Stomach (tissue), 9 donors: ENCODE data around the gene TNIP3. TPM values are rescaled to one million over a fixed set of nuclear protein-coding genes. Genes with fewer than 3 reads are reported as not detected.
A peak's percentile ranks its signal among the peaks of the same experiment; 100 is the strongest.

Experiments used
- DNase-seq, 2 donors: peaks; one replicate each; pipeline versions ENCODE4 v3.0.0 to v3.0.0-alpha.2; 2013 to 2019
- H3K27ac ChIP-seq, 5 donors: fragments of 200-600 bp in 4 of 5; sonication (generic) in 4 of 5; one replicate each; pipeline ENCODE4 v1.5.1; 2013 to 2019; ENCODE audit warnings: mild to moderate bottlenecking in 1 of 5, moderate library complexity in 1 of 5
- H3K27me3 ChIP-seq, 3 donors: fragments of 200-600 bp; sonication (generic); one replicate each; pipeline ENCODE4 v1.5.1; 2017 to 2019; ENCODE audit warnings: mixed run types in 1 of 3
- H3K36me3 ChIP-seq, 4 donors: fragments of 200-600 bp; sonication (generic); 1 replicate in 3 of 4; 2 replicates in 1 of 4; pipeline ENCODE4 v1.5.1; 2016 to 2019
- H3K4me1 ChIP-seq, 4 donors: fragments of 200-600 bp; sonication (generic); one replicate each; pipeline ENCODE4 v1.5.1; 2016 to 2019
- H3K4me3 ChIP-seq, 4 donors: fragments of 200-600 bp; sonication (generic) in 3 of 4; one replicate each; pipeline ENCODE4 v1.5.1; 2016 to 2019; ENCODE audit warnings: mild to moderate bottlenecking in 1 of 4
- H3K9me3 ChIP-seq, 4 donors: fragments of 200-600 bp; sonication (generic); one replicate each; pipeline ENCODE4 v1.5.1; 2016 to 2019
- CTCF ChIP-seq, 7 experiments: fragments of 450-650 bp in 4 of 7; fragments of 200-600 bp in 3 of 7; sonication (generic) in 3 of 7; IDR thresholded peaks; one replicate each; pipeline ENCODE4 v1.5.1; 2016 to 2019; ENCODE audit warnings: antibody characterized with exemption in 7 of 7, control low read depth in 2 of 7, mild to moderate bottlenecking in 1 of 7
- EP300 ChIP-seq: sonication (generic); formaldehyde crosslinking; IDR thresholded peaks from one replicate; pipeline ENCODE4 v1.6.1; 2017; ENCODE audit warnings: antibody characterized with exemption
- POLR2A ChIP-seq, 4 donors: fragments of 450-650 bp; IDR thresholded peaks; one replicate each; pipeline ENCODE4 v1.6.1; 2016; ENCODE audit warnings: antibody characterized with exemption in 4 of 4, control low read depth in 2 of 4, mild to moderate bottlenecking in 1 of 4, moderate library complexity in 1 of 4
- POLR2AphosphoS5 ChIP-seq, 3 donors: sonication (generic); formaldehyde crosslinking; IDR thresholded peaks; one replicate each; pipeline ENCODE4 v1.6.1; 2016; ENCODE audit warnings: antibody characterized with exemption in 3 of 3
- WGBS, 5 donors: extraction: QIAGEN DNeasy Blood & Tissue Kit in 3 of 5; methylation state at CpG; one replicate each; pipeline versions ENCODE4 v1.1.5 to v1.1.7; 2013 to 2018; 5-methylcytosine and 5-hydroxymethylcytosine counted together
- intact Hi-C: fragments of 100-400 bp; cut with DNase I; formaldehyde crosslinking; loops from one replicate; pipeline ENCODE4 v1.15.1; 2023; ENCODE audit warnings: low total_unique reads
- polyA plus RNA-seq, 3 donors: library from polyadenylated mRNA; stranded (reverse); fragments of 200-250 nt; gene quantifications; one replicate each; pipeline ENCODE4 v1.2.3, GENCODE V29; 2013
- total RNA-seq, 5 donors: library from RNA; depleted of rRNA; stranded (reverse); fragments of >200 nt; gene quantifications; one replicate each; pipeline versions ENCODE4 v1.1.0 to v1.2.3, GENCODE V29; 2014 to 2016
- donor health status: healthy with polysubstance abuse.
- donor health status: Bipolar disorder and iron deficiency.
- donor health status: healthy.

The TNIP3 gene
- total and polyA plus RNA-seq, 8 donors, result 0.12 to 5.1 (median 0.74) TPM; not detected in 2

DNA sequence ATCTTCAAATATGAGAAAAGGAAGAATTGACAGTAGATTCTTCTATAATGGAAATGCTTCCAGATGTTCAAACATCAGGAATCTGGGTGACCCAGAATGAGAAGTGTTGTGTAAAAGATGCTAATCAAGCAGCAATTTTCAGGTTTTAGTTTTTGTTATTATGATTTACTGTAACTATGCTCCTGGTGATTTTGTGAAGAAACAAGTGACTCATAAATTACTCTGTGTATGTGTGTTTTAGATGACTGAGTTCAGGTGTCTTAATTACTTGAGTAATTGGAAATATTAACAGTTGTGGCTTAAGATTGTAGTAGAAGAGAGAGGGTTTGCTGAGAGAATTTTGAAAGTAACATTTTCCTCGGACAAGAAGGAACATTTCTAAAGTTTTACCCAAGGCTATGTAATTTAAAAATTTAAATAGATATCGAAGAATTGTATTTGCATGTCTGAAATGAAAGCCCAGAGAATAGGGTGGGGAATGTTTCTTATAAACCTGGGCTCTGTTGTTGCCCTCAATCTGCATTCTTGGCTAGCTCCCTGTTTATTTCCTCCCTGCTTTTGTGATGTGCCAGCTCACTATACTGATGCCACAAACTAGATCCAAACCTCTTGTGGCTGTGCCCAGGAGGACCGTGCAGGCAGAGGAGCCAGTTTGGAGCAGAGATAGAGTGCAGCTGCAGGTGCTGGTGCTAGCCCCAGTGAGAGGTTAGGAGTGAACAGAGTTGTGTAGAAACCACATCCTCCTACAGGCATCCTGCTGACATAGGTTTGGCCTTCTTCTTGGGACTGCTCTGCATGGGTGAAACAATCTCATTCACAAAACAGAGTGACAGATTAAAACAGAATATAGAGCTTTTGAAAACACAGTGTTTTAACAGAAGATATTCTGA is 25.4 kb upstream of the TNIP3 start:
- H3K27me3 ChIP-seq, result peaks cover 0 to 4% (median 0%) of the 10 kb centered on the region in 3 donors
- no peak overlapping the region for H3K4me3 ChIP-seq
- no peaks in the 10 kb centered on the region for H3K9me3 ChIP-seq
- intact Hi-C loops, result no loop called here
- H3K36me3 ChIP-seq, result no peaks in the 10 kb centered on the region
- DNase-seq, result peak in 1 of 2 donors; percentile 51
- peaks cover 0 to 4% (median 0%) of the 10 kb centered on the region in 4 donors for H3K4me1 ChIP-seq
- H3K27ac ChIP-seq, result peak overlapping the region in 1 of 5 donors; percentile 18
- WGBS, 5 donors, result 45 to 53% (median 52%) methylated on average over 3 of the region's 3 CpGs
- no peak for TF ChIP-seq CTCF (IDR thresholded peaks at IDR 0.05)
- no peak for TF ChIP-seq EP300
- no peak for TF ChIP-seq POLR2AphosphoS5 (IDR thresholded peaks at IDR 0.05)
- no peak for TF ChIP-seq POLR2A (IDR thresholded peaks at IDR 0.05)

GRCh38 chr4:121187206-121187605 is 23.1 kb upstream of the TNIP3 start:
- Histone ChIP-seq H3K27me3 (peaks cover 0 to 3% (median 0%) of the 10 kb centered on the region in 3 donors), H3K9me3 (no peaks in the 10 kb centered on the region), H3K27ac (no peak overlapping the region), H3K4me3 (no peak overlapping the region), H3K4me1 (peaks cover 0 to 2% (median 0%) of the 10 kb centered on the region in 4 donors), H3K36me3 (no peaks in the 10 kb centered on the region)
- TF ChIP-seq POLR2AphosphoS5 (IDR thresholded peaks at IDR 0.05) (no peak), POLR2A (IDR thresholded peaks at IDR 0.05) (no peak), CTCF (IDR thresholded peaks at IDR 0.05) (no peak), EP300 (no peak)
- WGBS, 5 donors, result 65 to 88% (median 72%) methylated on average over 1 of the region's 1 CpG
- intact Hi-C loops, result no loop called here
- DNase-seq, result no peak

DNA sequence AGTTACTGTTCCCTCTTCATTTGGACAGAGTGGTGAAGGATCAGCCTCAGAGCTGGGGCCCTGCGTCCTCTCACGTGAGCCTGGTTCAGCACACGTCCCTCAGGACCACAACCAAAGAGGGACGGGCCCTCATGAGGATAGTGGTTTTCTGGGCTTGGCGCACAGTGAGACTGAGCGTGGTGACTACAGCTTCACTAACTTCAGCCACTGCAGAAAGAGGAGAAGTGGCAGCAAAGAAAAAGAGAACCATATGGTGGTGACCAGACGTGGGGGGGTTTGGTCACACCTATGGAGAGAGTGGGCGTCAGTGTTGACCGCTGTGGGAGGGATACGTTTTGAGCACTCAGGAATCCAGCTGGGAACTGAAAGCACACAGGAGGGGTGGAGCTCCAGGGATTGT is 21.8 kb upstream of the TNIP3 start:
- no peak overlapping the region for H3K27ac ChIP-seq
- no peaks in the 10 kb centered on the region for H3K9me3 ChIP-seq
- H3K4me3 ChIP-seq, result no peak overlapping the region
- TF ChIP-seq POLR2AphosphoS5 (IDR thresholded peaks at IDR 0.05) (no peak), CTCF (IDR thresholded peaks at IDR 0.05) (no peak), EP300 (no peak), POLR2A (IDR thresholded peaks at IDR 0.05) (no peak)
- intact Hi-C loops, result no loop called here
- WGBS, 5 donors, result 79 to 94% (median 86%) methylated on average over 10 of the region's 10 CpGs
- H3K4me1 ChIP-seq, result no peaks in the 10 kb centered on the region
- H3K36me3 ChIP-seq, result no peaks in the 10 kb centered on the region
- no peak for DNase-seq
- H3K27me3 ChIP-seq, result no peaks in the 10 kb centered on the region

DNA sequence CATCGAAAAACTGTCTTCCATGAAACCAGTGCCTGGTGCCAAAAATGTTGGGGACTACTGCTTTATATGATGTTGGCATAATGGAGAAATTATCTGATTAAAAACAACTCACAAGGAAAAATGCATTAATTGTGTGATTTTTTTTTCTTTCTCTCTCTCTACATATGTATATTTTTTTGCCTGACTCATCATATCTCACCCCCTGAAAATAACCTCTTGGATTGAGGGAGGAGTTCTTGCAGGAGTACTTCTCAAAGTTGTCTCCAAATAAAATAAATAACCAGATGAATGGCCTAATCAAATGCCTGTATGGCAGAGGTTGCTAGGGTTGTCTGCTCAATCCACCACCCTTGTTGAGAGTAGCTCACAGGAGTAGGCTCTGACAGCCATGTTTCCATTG is 19.9 kb upstream of the TNIP3 start:
- no peaks in the 10 kb centered on the region for H3K27me3 ChIP-seq
- H3K4me3 ChIP-seq, result no peak overlapping the region
- H3K27ac ChIP-seq, result no peak overlapping the region
- WGBS, 5 donors, result 93 to 100% (median 97%) methylated on average over 1 of the region's 1 CpG
- no peak for TF ChIP-seq POLR2A (IDR thresholded peaks at IDR 0.05)
- TF ChIP-seq EP300, result no peak
- no peak for TF ChIP-seq POLR2AphosphoS5 (IDR thresholded peaks at IDR 0.05)
- TF ChIP-seq CTCF (IDR thresholded peaks at IDR 0.05), result no peak
- DNase-seq, result no peak
- H3K36me3 ChIP-seq, result no peaks in the 10 kb centered on the region
- no peaks in the 10 kb centered on the region for H3K4me1 ChIP-seq
- H3K9me3 ChIP-seq, result no peaks in the 10 kb centered on the region
- intact Hi-C loops, result no loop called here
